GM12801 (cell line): ENCODE data around the gene PTPRQ.

ENCODE experiments used
- TF ChIP-seq, protein P1 (sequence below): IDR thresholded peaks from one replicate; pipeline ENCODE4 v1.5.1; 2011; ENCODE audit warnings: control low read depth; ENCODE audit not compliant: insufficient read length; ENCODE audit errors: extremely low read depth

PTPRQ gene, protein sequence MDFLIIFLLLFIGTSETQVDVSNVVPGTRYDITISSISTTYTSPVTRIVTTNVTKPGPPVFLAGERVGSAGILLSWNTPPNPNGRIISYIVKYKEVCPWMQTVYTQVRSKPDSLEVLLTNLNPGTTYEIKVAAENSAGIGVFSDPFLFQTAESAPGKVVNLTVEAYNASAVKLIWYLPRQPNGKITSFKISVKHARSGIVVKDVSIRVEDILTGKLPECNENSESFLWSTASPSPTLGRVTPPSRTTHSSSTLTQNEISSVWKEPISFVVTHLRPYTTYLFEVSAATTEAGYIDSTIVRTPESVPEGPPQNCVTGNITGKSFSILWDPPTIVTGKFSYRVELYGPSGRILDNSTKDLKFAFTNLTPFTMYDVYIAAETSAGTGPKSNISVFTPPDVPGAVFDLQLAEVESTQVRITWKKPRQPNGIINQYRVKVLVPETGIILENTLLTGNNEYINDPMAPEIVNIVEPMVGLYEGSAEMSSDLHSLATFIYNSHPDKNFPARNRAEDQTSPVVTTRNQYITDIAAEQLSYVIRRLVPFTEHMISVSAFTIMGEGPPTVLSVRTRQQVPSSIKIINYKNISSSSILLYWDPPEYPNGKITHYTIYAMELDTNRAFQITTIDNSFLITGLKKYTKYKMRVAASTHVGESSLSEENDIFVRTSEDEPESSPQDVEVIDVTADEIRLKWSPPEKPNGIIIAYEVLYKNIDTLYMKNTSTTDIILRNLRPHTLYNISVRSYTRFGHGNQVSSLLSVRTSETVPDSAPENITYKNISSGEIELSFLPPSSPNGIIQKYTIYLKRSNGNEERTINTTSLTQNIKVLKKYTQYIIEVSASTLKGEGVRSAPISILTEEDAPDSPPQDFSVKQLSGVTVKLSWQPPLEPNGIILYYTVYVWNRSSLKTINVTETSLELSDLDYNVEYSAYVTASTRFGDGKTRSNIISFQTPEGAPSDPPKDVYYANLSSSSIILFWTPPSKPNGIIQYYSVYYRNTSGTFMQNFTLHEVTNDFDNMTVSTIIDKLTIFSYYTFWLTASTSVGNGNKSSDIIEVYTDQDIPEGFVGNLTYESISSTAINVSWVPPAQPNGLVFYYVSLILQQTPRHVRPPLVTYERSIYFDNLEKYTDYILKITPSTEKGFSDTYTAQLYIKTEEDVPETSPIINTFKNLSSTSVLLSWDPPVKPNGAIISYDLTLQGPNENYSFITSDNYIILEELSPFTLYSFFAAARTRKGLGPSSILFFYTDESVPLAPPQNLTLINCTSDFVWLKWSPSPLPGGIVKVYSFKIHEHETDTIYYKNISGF (N-terminal part only)

DNA sequence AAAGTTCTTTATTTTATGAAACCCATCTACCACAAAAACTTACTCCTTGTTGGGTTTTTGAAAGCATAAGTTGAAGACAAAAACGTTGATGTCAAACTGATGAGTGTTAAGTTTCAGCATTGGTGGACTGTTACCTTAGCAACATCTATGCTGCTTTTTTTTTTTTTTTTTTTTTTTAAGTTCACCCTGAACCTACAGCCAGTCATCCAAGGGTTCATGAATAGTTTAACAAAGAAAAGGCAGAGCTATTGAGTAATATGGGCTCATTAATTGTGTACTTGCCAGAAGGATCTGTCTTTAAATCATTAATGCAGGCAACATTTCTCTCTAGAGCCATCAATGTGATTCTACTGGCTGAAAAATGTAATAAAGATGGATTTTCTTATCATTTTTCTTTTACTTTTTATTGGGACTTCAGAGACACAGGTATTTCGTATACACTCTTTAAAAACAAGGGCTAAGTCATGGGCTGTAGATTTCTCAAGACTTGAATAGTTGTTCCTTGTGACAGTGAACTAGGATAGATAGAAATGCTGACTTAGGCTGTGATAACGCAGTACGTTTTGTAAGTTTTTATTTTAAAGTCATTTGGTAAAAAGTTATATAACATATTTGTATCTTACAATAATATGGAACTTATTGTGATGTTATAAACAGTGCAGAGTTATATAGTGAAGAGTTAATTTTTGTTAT lies at the start of gene PTPRQ:
PTPRQ (plus strand) TSS at position 262 of the 693 bp plus-strand sequence; CDS start at position 373, 111 bp downstream.
- TF ChIP-seq, protein P1, sequence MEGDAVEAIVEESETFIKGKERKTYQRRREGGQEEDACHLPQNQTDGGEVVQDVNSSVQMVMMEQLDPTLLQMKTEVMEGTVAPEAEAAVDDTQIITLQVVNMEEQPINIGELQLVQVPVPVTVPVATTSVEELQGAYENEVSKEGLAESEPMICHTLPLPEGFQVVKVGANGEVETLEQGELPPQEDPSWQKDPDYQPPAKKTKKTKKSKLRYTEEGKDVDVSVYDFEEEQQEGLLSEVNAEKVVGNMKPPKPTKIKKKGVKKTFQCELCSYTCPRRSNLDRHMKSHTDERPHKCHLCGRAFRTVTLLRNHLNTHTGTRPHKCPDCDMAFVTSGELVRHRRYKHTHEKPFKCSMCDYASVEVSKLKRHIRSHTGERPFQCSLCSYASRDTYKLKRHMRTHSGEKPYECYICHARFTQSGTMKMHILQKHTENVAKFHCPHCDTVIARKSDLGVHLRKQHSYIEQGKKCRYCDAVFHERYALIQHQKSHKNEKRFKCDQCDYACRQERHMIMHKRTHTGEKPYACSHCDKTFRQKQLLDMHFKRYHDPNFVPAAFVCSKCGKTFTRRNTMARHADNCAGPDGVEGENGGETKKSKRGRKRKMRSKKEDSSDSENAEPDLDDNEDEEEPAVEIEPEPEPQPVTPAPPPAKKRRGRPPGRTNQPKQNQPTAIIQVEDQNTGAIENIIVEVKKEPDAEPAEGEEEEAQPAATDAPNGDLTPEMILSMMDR = no peak

DNA sequence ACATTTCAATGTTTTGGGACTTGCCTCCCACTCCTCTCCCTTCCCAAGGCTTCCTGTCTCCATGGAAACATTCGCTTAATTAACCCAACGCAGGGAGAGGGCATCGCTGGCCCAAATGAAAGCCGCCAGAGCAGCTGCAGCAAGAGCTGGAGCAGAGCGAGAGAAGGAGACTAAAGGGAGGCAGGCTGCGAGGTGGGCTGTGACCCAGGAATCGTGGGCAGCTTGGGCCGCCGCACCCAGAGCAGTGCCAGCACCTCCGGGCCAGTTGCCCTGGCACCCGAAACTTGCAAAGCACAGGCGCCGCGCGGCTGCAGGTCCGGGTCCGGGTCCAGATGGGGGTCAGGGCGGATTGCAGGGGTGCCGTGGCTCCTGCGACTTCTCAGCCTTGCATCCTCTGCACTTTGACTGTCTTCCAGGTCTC lies 43.5 kb upstream of the PTPRQ start:
- TF ChIP-seq, protein P1 = no peak

DNA sequence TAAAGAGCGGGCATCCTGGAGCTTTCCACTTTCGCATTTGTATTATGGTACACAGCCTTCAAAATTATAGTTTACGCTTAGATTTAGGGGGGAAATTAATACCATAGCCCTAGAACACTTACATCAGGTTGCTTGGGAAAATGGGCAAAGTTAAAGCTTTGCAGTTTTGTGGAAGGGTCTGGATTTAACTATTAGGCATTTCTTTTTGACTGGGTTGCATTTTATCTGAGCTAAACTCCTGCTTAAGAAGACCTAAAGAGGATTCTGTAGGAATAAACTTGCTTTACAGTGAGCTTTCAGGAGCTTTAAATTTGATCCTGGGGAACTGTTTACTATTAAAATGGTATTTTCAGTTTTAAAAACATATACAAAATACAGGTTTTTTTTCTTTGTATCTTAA lies 42.8 kb upstream of the PTPRQ start:
- TF ChIP-seq, protein P1 = no peak

DNA sequence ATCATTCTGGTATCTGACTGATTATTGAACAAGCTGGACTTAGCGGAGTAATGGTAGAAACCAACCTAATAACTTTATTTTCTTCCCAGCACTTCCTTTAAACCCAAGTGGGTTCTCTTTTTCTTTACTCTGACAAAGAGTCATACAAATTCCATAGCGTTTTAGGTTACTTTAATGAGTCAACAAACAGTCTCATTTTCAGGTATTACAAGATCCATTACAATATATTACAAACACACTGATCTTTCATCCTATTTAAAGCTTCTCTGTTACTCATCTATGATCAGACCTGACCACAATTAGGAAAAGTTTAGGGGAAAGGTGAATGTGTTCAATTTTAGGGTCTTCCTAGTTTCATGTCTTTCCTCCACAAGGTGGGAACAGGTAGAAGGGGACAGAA lies 39.4 kb upstream of the PTPRQ start:
- TF ChIP-seq, protein P1 = no peak

DNA sequence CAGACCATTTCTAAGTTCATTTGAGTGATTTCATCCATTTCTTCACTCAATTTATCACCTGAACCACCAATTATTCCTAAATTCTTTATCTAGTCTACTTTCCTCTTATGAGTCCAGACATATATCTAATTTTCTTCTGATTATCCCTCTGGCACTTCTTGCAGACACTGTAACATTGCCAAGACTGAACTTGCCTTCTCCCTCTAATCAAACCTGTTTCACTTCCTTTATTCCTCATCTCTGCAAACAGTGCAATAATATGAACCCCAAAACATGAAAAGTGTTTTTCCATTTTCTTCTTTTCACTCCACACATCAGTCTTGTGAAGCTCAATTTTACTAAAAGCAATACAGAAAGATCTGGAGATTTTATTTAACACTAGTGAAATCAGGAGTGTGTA lies 37.8 kb upstream of the PTPRQ start:
- TF ChIP-seq, protein P1 = no peak

DNA sequence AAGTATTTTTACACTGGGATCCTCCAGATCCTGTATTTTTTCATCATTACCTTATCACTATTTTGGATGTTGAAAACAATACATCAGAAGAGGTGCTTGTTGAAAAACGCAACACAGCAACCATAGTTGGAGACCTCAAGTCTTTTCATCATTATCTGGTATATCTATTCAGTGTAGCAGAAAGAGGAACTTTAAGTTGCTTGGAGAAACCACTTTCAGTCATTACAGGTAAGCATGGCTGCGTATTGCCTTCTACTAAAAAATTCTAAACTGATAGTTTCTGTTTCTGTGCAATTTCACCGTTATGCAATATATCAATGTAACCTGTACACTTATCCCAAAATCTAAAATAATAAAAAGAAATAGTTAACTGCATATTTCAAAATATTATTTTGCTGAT lies 32.2 kb upstream of the PTPRQ start:
- TF ChIP-seq, protein P1 = no peak
